Thyroid gland (tissue), 4 donors: ENCODE measurements around the gene USP2. TPM values are rescaled to one million over a fixed set of nuclear protein-coding genes. Genes with fewer than 3 reads are reported as not detected.

Experiments
- DNase-seq, 2 donors: peaks; one replicate each; pipeline ENCODE4 v3.0.0-alpha.2; 2019
- H3K27ac ChIP-seq, 3 donors: fragments of 200-600 bp; sonication (generic); 1 replicate in 2 of 3; 2 replicates in 1 of 3; pipeline ENCODE4 v1.5.1; 2016 to 2019; ENCODE audit warnings: mild to moderate bottlenecking in 1 of 3, moderate library complexity in 1 of 3
- H3K27me3 ChIP-seq: fragments of 200-600 bp; sonication (generic); one replicate; pipeline ENCODE4 v1.5.1; 2019
- H3K36me3 ChIP-seq, 2 donors: fragments of 200-600 bp; sonication (generic); one replicate each; pipeline ENCODE4 v1.5.1; 2016 to 2019
- H3K4me1 ChIP-seq, 2 donors: fragments of 200-600 bp; sonication (generic); one replicate each; pipeline ENCODE4 v1.5.1; 2017 to 2019
- H3K4me3 ChIP-seq, 3 donors: fragments of 200-600 bp; sonication (generic); replicated peaks in 1 of 3; 1 replicate in 2 of 3; 2 replicates in 1 of 3; pipeline ENCODE4 v1.5.1; 2016; ENCODE audit warnings: mild to moderate bottlenecking in 1 of 3
- H3K9me3 ChIP-seq: fragments of 200-600 bp; sonication (generic); one replicate; pipeline ENCODE4 v1.5.1; 2017
- POLR2A ChIP-seq, 2 donors: fragments of 450-650 bp; IDR thresholded peaks; one replicate each; pipeline ENCODE4 v1.6.1; 2017; ENCODE audit warnings: antibody characterized with exemption in 2 of 2, mild to moderate bottlenecking in 2 of 2, moderate library complexity in 1 of 2
- WGBS, 2 donors: methylation state at CpG; one replicate each; pipeline ENCODE4 v1.1.5; 2017; 5-methylcytosine and 5-hydroxymethylcytosine counted together
- intact Hi-C: fragments of 100-400 bp; cut with DNase I; formaldehyde crosslinking; loops from one replicate; pipeline ENCODE4 v1.15.1; 2023
- total RNA-seq, 4 donors: library from RNA; depleted of rRNA; stranded (reverse); fragments of >200 nt; gene quantifications; one replicate each; pipeline ENCODE4 v1.2.3, GENCODE V29; 2016
- TF ChIP-seq, protein P1 (sequence below), 6 experiments: fragments of 200-600 bp in 3 of 6; fragments of 450-650 bp in 3 of 6; sonication (generic) in 3 of 6; IDR thresholded peaks; one replicate each; pipeline ENCODE4 v1.5.1; 2016 to 2019; ENCODE audit warnings: antibody characterized with exemption in 6 of 6, mild to moderate bottlenecking in 2 of 6, inconsistent platforms in 1 of 6, moderate library complexity in 1 of 6

USP2 gene
- total RNA-seq, 4 donors from 2014 or later, result 2.0 to 5.3 (median 4.6) TPM

DNA sequence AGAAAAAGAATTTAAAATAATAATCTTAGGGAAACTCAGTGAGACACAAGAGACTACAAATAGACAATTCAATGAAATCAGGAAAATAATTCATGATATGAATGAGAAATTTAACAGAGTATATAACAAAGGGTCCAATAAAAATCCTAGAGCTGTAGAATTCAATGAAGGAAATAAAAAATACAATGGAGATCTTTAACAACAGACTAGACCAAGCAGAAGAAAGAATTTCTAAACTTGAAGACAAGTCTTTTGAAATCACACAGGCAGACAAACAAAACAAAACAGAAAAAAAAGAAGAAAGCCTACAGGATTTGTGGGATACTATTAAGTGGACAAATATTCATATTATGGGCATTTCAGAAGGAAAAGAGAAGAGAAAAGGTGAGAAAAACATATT lies 16.2 kb upstream of the USP2 start:
- Histone ChIP-seq H3K27ac (no peak overlapping the region), H3K36me3 (no peaks in the 10 kb centered on the region), H3K27me3 (no peaks in the 10 kb centered on the region), H3K4me1 (peaks cover 0 to 6% of the 10 kb centered on the region in 2 donors), H3K9me3 (no peaks in the 10 kb centered on the region), H3K4me3 (no peak overlapping the region)
- intact Hi-C loops, result no loop called here
- TF ChIP-seq, protein P1, sequence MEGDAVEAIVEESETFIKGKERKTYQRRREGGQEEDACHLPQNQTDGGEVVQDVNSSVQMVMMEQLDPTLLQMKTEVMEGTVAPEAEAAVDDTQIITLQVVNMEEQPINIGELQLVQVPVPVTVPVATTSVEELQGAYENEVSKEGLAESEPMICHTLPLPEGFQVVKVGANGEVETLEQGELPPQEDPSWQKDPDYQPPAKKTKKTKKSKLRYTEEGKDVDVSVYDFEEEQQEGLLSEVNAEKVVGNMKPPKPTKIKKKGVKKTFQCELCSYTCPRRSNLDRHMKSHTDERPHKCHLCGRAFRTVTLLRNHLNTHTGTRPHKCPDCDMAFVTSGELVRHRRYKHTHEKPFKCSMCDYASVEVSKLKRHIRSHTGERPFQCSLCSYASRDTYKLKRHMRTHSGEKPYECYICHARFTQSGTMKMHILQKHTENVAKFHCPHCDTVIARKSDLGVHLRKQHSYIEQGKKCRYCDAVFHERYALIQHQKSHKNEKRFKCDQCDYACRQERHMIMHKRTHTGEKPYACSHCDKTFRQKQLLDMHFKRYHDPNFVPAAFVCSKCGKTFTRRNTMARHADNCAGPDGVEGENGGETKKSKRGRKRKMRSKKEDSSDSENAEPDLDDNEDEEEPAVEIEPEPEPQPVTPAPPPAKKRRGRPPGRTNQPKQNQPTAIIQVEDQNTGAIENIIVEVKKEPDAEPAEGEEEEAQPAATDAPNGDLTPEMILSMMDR (IDR thresholded peaks at IDR 0.05), result no peak
- TF ChIP-seq POLR2A (IDR thresholded peaks at IDR 0.05), result no peak
- DNase-seq, result no peak

DNA sequence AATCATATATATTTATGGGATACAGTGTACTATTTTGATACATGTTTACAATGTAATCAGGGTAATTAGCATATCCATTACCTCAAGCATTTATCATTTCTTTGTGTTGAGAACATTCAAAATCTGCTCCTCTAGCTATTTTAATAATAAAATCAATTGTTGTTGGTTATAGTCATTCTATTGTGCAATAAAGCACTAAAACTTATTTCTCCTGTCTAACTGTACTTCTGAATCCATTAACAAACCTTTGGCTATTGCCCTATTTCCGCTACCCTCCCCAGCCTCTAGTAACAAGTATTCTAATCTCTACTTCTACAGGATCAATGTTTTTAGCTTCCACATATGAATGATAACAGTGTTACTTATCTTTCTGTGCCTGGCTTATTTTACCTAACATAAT lies 15.3 kb upstream of the USP2 start:
- Histone ChIP-seq H3K4me3 (no peak overlapping the region), H3K27ac (no peak overlapping the region), H3K36me3 (no peaks in the 10 kb centered on the region), H3K9me3 (no peaks in the 10 kb centered on the region), H3K4me1 (peaks cover 0 to 6% of the 10 kb centered on the region in 2 donors), H3K27me3 (no peaks in the 10 kb centered on the region)
- DNase-seq, result no peak
- intact Hi-C loops, result no loop called here
- no peak for TF ChIP-seq POLR2A (IDR thresholded peaks at IDR 0.05)
- TF ChIP-seq, protein P1 (IDR thresholded peaks at IDR 0.05), result no peak
- WGBS, 2 donors, result 98 to 100% methylated on average over 1 of the region's 1 CpG

DNA sequence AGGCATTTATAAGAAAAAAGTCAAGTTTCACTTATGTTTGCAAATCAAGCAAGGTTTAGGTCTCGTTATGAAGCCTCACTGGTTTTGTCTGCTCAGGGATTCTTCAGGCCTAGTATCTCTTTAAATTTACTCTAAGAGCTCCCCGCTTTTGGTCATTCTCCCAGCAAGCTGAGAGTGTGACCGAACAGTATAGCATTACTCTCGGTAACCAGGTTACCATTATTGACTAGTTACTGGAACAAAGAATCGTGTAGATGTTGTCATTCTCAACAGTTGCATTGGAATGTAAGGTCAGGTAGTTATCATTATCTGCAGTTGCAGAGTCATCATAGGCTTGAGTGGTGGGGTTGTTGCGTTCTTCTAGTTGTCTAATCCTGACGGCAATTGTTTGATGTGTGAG lies 9.8 kb upstream of the USP2 start:
- no peak overlapping the region for H3K27ac ChIP-seq
- intact Hi-C loops, result no loop called here
- H3K27me3 ChIP-seq, result no peaks in the 10 kb centered on the region
- DNase-seq, result no peak
- no peaks in the 10 kb centered on the region for H3K36me3 ChIP-seq
- H3K4me3 ChIP-seq, result no peak overlapping the region
- peaks cover 0 to 6% of the 10 kb centered on the region in 2 donors for H3K4me1 ChIP-seq
- H3K9me3 ChIP-seq, result no peaks in the 10 kb centered on the region
- WGBS, 2 donors, result 88 to 92% methylated on average over 7 of the region's 7 CpGs
- TF ChIP-seq, protein P1 (IDR thresholded peaks at IDR 0.05), result no peak
- TF ChIP-seq POLR2A (IDR thresholded peaks at IDR 0.05), result no peak

DNA sequence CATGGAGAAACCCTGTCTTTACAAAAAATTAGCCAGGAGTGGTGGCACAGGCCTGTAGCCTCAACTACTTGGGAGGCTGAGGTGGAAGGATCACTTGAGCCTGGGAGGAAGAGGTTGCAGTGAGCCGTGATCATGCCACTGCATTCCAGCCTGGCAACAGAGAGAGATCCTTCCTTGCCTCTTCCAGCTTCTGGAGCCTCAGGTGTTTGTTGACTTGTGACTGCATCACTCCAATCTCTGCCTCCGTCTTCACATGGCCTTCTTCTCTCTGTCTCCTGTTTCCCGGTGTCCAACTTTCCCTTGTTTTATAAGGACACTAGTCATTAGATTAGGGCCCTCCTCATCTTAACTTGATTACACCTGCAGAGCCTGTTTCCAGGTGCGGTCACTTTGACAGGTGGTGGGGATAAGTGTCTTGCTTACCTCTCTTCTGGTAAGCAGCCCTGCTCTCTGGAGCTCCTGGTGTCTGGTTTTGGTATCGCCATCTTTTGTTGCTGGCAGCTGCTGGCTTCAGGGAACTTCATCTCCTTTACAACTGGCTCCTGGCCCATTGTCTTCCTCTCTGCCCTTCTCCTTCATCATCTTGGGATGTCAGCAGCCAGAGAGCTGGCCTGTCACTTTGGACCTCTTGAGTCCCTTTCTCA lies 8.2 kb upstream of the USP2 start:
- H3K9me3 ChIP-seq, result no peaks in the 10 kb centered on the region
- no peaks in the 10 kb centered on the region for H3K27me3 ChIP-seq
- no peaks in the 10 kb centered on the region for H3K36me3 ChIP-seq
- peaks cover 0 to 3% of the 10 kb centered on the region in 2 donors for H3K4me1 ChIP-seq
- TF ChIP-seq, protein P1 (IDR thresholded peaks at IDR 0.05), result peak in 5 of 6 experiments; percentile 14 to 53 (median 30)
- TF ChIP-seq POLR2A (IDR thresholded peaks at IDR 0.05), result no peak
- H3K4me3 ChIP-seq, result no peak overlapping the region
- 66 to 71% methylated on average over 5 of the region's 5 CpGs for WGBS, 2 donors
- intact Hi-C loops, result no loop called here
- no peak overlapping the region for H3K27ac ChIP-seq
- DNase-seq, result peak; percentile 19 to 30

DNA sequence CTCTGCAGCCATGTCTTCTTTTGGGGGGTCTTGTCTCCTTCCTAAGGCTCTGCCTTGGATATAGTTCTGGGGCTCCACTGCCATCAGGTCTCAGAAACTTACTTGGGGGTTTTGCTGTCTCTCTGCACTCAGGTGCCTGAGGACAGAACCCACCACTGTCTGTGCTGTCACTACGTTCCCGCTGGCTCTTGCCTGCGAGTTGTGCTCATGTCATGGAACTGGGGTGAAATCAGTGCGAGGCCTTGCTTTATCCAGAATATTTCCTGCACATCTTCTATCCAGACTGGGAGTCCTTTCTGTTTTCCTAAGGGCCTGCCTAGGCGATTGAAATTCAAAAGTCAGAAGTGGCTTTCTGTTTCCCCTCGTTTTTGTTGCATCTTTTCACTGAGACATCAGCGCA lies 6.6 kb upstream of the USP2 start:
- intact Hi-C loops, result no loop called here
- no peaks in the 10 kb centered on the region for H3K9me3 ChIP-seq
- TF ChIP-seq, protein P1 (IDR thresholded peaks at IDR 0.05), result no peak
- no peak for TF ChIP-seq POLR2A (IDR thresholded peaks at IDR 0.05)
- H3K36me3 ChIP-seq, result no peaks in the 10 kb centered on the region
- H3K27ac ChIP-seq, result no peak overlapping the region
- no peaks in the 10 kb centered on the region for H3K27me3 ChIP-seq
- H3K4me1 ChIP-seq, result no peaks in the 10 kb centered on the region
- H3K4me3 ChIP-seq, result no peak overlapping the region
- 86 to 88% methylated on average over 7 of the region's 7 CpGs for WGBS, 2 donors
- DNase-seq, result no peak
